Sigmoid colon (tissue), 7 donors: ENCODE data around the gene TMEM229B. TPM values are rescaled to one million over a fixed set of nuclear protein-coding genes. Genes with fewer than 3 reads are reported as not detected.

Experiments
- DNase-seq: peaks from one replicate; pipeline ENCODE4 v3.0.0-alpha.2; 2019
- H3K27ac ChIP-seq, 4 donors: fragments of 200-600 bp; sonication (generic); one replicate each; pipeline ENCODE4 v1.5.1; 2016 to 2019; ENCODE audit warnings: mild to moderate bottlenecking in 1 of 4
- H3K27me3 ChIP-seq, 3 donors: fragments of 200-600 bp; sonication (generic); one replicate each; pipeline ENCODE4 v1.5.1; 2019; ENCODE audit warnings: mild to moderate bottlenecking in 1 of 3
- H3K36me3 ChIP-seq, 4 donors: fragments of 200-600 bp; sonication (generic); one replicate each; pipeline ENCODE4 v1.5.1; 2016 to 2019
- H3K4me1 ChIP-seq, 4 donors: fragments of 200-600 bp; sonication (generic); one replicate each; pipeline ENCODE4 v1.5.1; 2017 to 2019
- H3K4me3 ChIP-seq, 4 donors: fragments of 200-600 bp; sonication (generic); one replicate each; pipeline ENCODE4 v1.5.1; 2017 to 2019; ENCODE audit warnings: mild to moderate bottlenecking in 2 of 4, moderate library complexity in 1 of 4
- H3K9me3 ChIP-seq, 4 donors: fragments of 200-600 bp in 3 of 4; sonication (generic) in 3 of 4; one replicate each; pipeline versions ENCODE4 v1.5.1 to v1.6.1; 2013 to 2019
- CTCF ChIP-seq, 4 experiments: fragments of 450-650 bp in 3 of 4; fragments of 200-600 bp in 1 of 4; IDR thresholded peaks; one replicate each; pipeline ENCODE4 v1.5.1; 2016 to 2019; ENCODE audit warnings: antibody characterized with exemption in 4 of 4, mild to moderate bottlenecking in 3 of 4, moderate library complexity in 2 of 4
- EP300 ChIP-seq, 4 donors: sonication (generic); formaldehyde crosslinking; IDR thresholded peaks; one replicate each; pipeline ENCODE4 v1.6.1; 2017; ENCODE audit warnings: antibody characterized with exemption in 4 of 4
- POLR2A ChIP-seq, 2 donors: fragments of 450-650 bp; IDR thresholded peaks; one replicate each; pipeline ENCODE4 v1.6.1; 2016; ENCODE audit warnings: antibody characterized with exemption in 2 of 2, mild to moderate bottlenecking in 2 of 2, moderate library complexity in 2 of 2
- POLR2AphosphoS5 ChIP-seq, 4 donors: sonication (generic); formaldehyde crosslinking; IDR thresholded peaks; one replicate each; pipeline ENCODE4 v1.6.1; 2017; ENCODE audit warnings: antibody characterized with exemption in 4 of 4
- WGBS, 2 donors: extraction: QIAGEN DNeasy Blood & Tissue Kit; methylation state at CpG; one replicate each; pipeline ENCODE4 v1.1.7; 2013; 5-methylcytosine and 5-hydroxymethylcytosine counted together
- intact Hi-C: fragments of 100-400 bp; cut with DNase I; formaldehyde crosslinking; loops from one replicate; pipeline ENCODE4 v1.15.1; 2023
- polyA plus RNA-seq, 3 donors: library from polyadenylated mRNA; stranded (reverse); fragments of 200-250 nt; gene quantifications; one replicate each; pipeline ENCODE4 v1.2.3, GENCODE V29; 2013
- total RNA-seq, 4 donors: library from RNA; depleted of rRNA; stranded (reverse); fragments of >200 nt; gene quantifications; one replicate each; pipeline ENCODE4 v1.1.0, GENCODE V29; 2016
- donor health status: healthy with polysubstance abuse.
- donor health status: Bipolar disorder and iron deficiency.
- donor health status: healthy.

TMEM229B gene
- total and polyA plus RNA-seq, 7 donors: 1.2 to 16.4 (median 6.1) TPM

GRCh38 chr14:67532998-67533753 lies 44.7 kb upstream of the TMEM229B start, which contains the start of gene PLEKHH1:
PLEKHH1 (plus strand) TSS chr14:67533290; CDS start chr14:67541868, 8,578 bp downstream.
- intact Hi-C loops: no loop called here
- Histone ChIP-seq H3K36me3 (no peaks in the 10 kb centered on the region), H3K27ac (peak within 1 kb of the TSS; percentile 62 to 73 (median 72)), H3K4me3 (peak within 1 kb of the TSS; percentile 38 to 83 (median 68)), H3K4me1 (peaks cover 0 to 18% (median 6%) of the 10 kb centered on the region in 4 donors), H3K27me3 (no peaks in the 10 kb centered on the region), H3K9me3 (no peaks in the 10 kb centered on the region)
- peak in 1 of 2 donors; percentile 59 for TF ChIP-seq POLR2A (IDR thresholded peaks at IDR 0.05)
- TF ChIP-seq POLR2AphosphoS5 (IDR thresholded peaks at IDR 0.05): peak in 3 of 4 donors; percentile 43 to 68 (median 48)
- no peak for TF ChIP-seq CTCF (IDR thresholded peaks at IDR 0.05)
- WGBS, 2 donors: 0 to 1% methylated on average over 86 of the region's 86 CpGs
- DNase-seq: peak; percentile 89

GRCh38 chr14:67532606-67532997 lies 44.1 kb upstream of the TMEM229B start:
- H3K27ac ChIP-seq: peak overlapping the region; percentile 62 to 73 (median 72)

GRCh38 chr14:67529947-67530935 lies 41.7 kb upstream of the TMEM229B start:
- DNase-seq: no peak
- Histone ChIP-seq H3K36me3 (no peaks in the 10 kb centered on the region), H3K4me1 (peaks cover 0 to 18% (median 6%) of the 10 kb centered on the region in 4 donors), H3K4me3 (no peak overlapping the region), H3K27ac (no peak overlapping the region), H3K27me3 (peaks cover 0 to 8% (median 0%) of the 10 kb centered on the region in 3 donors), H3K9me3 (no peaks in the 10 kb centered on the region)
- WGBS, 2 donors: 68 to 76% methylated on average over 5 of the region's 5 CpGs
- TF ChIP-seq POLR2AphosphoS5 (IDR thresholded peaks at IDR 0.05) (no peak), POLR2A (IDR thresholded peaks at IDR 0.05) (no peak), CTCF (IDR thresholded peaks at IDR 0.05) (no peak)
- intact Hi-C loops: no loop called here

More at GRCh38 chr14:67532606-67532997, 44.1 kb upstream of the TMEM229B start:
- DNase-seq: no peak
- peaks cover 0 to 18% (median 6%) of the 10 kb centered on the region in 4 donors for H3K4me1 ChIP-seq
- TF ChIP-seq POLR2A (IDR thresholded peaks at IDR 0.05) (no peak), EP300 (IDR thresholded peaks at IDR 0.05) (no peak), POLR2AphosphoS5 (IDR thresholded peaks at IDR 0.05) (no peak), CTCF (IDR thresholded peaks at IDR 0.05) (no peak)
- no peaks in the 10 kb centered on the region for H3K27me3 ChIP-seq
- no peaks in the 10 kb centered on the region for H3K36me3 ChIP-seq
- H3K4me3 ChIP-seq: peak overlapping the region; percentile 38 to 83 (median 68)
- WGBS, 2 donors: 9 to 17% methylated on average over 23 of the region's 23 CpGs
- no peaks in the 10 kb centered on the region for H3K9me3 ChIP-seq
- intact Hi-C loops: no loop called here

- peaks cover 0 to 13% (median 0%) of the 10 kb centered on the region in 3 donors for H3K27me3 ChIP-seq
- DNase-seq: no peak
- no peak overlapping the region for H3K27ac ChIP-seq
- no peaks in the 10 kb centered on the region for H3K36me3 ChIP-seq
- peaks cover 0 to 9% (median 3%) of the 10 kb centered on the region in 4 donors for H3K4me1 ChIP-seq
- intact Hi-C loops: no loop called here
- TF ChIP-seq POLR2A (IDR thresholded peaks at IDR 0.05) (no peak), POLR2AphosphoS5 (IDR thresholded peaks at IDR 0.05) (no peak), CTCF (IDR thresholded peaks at IDR 0.05) (no peak), EP300 (IDR thresholded peaks at IDR 0.05) (no peak)
- no peaks in the 10 kb centered on the region for H3K9me3 ChIP-seq
- 95 to 98% methylated on average over 1 of the region's 1 CpG for WGBS, 2 donors
- H3K4me3 ChIP-seq: no peak overlapping the region
Measured at GRCh38 chr14:67528276-67528675, 39.8 kb upstream of the TMEM229B start.
